GM23248 (cell line): Measurements from ENCODE around the gene ARF4.
"Not testable (repeated sequence)": the region's sequence is repeated elsewhere in the genome, so short reads cannot be mapped to it uniquely, and the experiment has no call there.

Experiments used
- EZH2 ChIP-seq: fragments of 200-600 bp; sonication (generic); IDR thresholded peaks from 2 replicates; pipeline ENCODE4 v1.6.1; 2018; ENCODE audit warnings: antibody characterized with exemption, mild to moderate bottlenecking; ENCODE audit not compliant: insufficient read depth, poor library complexity, severe bottlenecking
- EZH2phosphoT487 ChIP-seq: fragments of 200-600 bp; sonication (generic); IDR thresholded peaks from 2 replicates; pipeline ENCODE4 v1.6.1; 2018; ENCODE audit warnings: antibody characterized with exemption, moderate library complexity, mild to moderate bottlenecking, low read depth; ENCODE audit not compliant: insufficient read depth

DNA sequence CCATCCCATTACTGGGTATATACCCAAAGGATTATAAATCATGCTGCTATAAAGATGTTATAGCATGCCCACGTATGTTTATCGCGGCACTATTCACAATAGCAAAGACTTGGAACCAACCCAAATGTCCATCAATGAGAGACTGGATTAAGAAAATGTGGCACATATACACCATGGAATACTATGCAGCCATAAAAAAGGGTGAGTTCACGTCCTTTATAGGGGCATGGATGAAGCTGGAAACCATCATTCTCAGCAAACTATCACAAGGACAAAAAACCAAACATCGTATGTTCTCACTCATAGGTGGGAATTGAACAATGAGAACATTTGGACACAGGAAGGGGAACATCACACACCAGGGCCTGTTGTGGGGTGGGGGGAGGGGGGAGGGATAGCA lies 14.7 kb upstream of the ARF4 start:
- not testable (repeated sequence) for TF ChIP-seq EZH2, EZH2phosphoT487
